Type B pancreatic cell (in vitro differentiated cells): ENCODE measurements around the gene CD300C. TPM values are rescaled to one million over a fixed set of nuclear protein-coding genes. Genes with fewer than 3 reads are reported as not detected.

Experiments
- DNase-seq: peaks from one replicate; pipeline ENCODE4 v3.0.0; 2021; ENCODE audit warnings: mixed read lengths; ENCODE audit not compliant: unreplicated experiment; ENCODE audit errors: extremely low spot score
- H3K27ac Mint-ChIP-seq: 2 replicates; pipeline ENCODE4 v1.8.0; 2021; ENCODE audit warnings: mild to moderate bottlenecking, mixed read lengths
- H3K27me3 Mint-ChIP-seq: 2 replicates; pipeline ENCODE4 v1.8.0; 2021; ENCODE audit warnings: mixed read lengths
- H3K36me3 Mint-ChIP-seq: 2 replicates; pipeline ENCODE4 v1.8.0; 2021; ENCODE audit warnings: mixed read lengths
- H3K4me1 Mint-ChIP-seq: one replicate; pipeline ENCODE4 v1.8.0; 2021; ENCODE audit warnings: mixed read lengths; ENCODE audit not compliant: unreplicated experiment
- H3K4me3 Mint-ChIP-seq: 2 replicates; pipeline ENCODE4 v1.8.0; 2021; ENCODE audit warnings: mild to moderate bottlenecking, mixed read lengths
- H3K9me3 Mint-ChIP-seq: 2 replicates; pipeline ENCODE4 v1.8.0; 2021; ENCODE audit warnings: mixed read lengths
- CTCF ChIP-seq: fragments of 200-600 bp; sonication (generic); conservative IDR thresholded peaks from 2 replicates; pipeline ENCODE4 v1.5.0; 2021; ENCODE audit warnings: antibody characterized with exemption, mild to moderate bottlenecking
- total RNA-seq: library from RNA; stranded (reverse); gene quantifications from 2 replicates; pipeline ENCODE4 v1.2.1, GENCODE V29; 2021; ENCODE audit warnings: low replicate concordance

CD300C gene
- total RNA-seq, 1 donor from 2014 or later = not detected

- Mint-ChIP-seq H3K4me3 (no peak overlapping the region), H3K27ac (no peak overlapping the region), H3K27me3 (peaks cover 55% of the 10 kb centered on the region)
Measured at GRCh38 chr17:74539281-74539820, 6.6 kb downstream of the CD300C start.

GRCh38 chr17:74536890-74537289 lies 9.0 kb downstream of the CD300C start:
- Mint-ChIP-seq H3K4me3 (no peak overlapping the region), H3K36me3 (no peaks in the 10 kb centered on the region), H3K27me3 (peaks cover 59% of the 10 kb centered on the region), H3K4me1 (no peaks in the 10 kb centered on the region), H3K27ac (no peak overlapping the region), H3K9me3 (no peaks in the 10 kb centered on the region)
- TF ChIP-seq CTCF = no peak
- DNase-seq = no peak

More at GRCh38 chr17:74539281-74539820, 6.6 kb downstream of the CD300C start:
- H3K9me3 Mint-ChIP-seq = no peaks in the 10 kb centered on the region
- DNase-seq = no peak
- no peaks in the 10 kb centered on the region for H3K36me3 Mint-ChIP-seq
- no peak for TF ChIP-seq CTCF
- H3K4me1 Mint-ChIP-seq = no peaks in the 10 kb centered on the region

GRCh38 chr17:74532115-74532514 lies 13.8 kb downstream of the CD300C start:
- H3K4me1 Mint-ChIP-seq = no peaks in the 10 kb centered on the region
- peak; percentile 32 for DNase-seq
- H3K27me3 Mint-ChIP-seq = peaks cover 51% of the 10 kb centered on the region
- no peak overlapping the region for H3K4me3 Mint-ChIP-seq
- no peaks in the 10 kb centered on the region for H3K36me3 Mint-ChIP-seq
- TF ChIP-seq CTCF = no peak
- no peaks in the 10 kb centered on the region for H3K9me3 Mint-ChIP-seq
- no peak overlapping the region for H3K27ac Mint-ChIP-seq

- H3K27me3 Mint-ChIP-seq = peaks cover 47% of the 10 kb centered on the region
- H3K9me3 Mint-ChIP-seq = no peaks in the 10 kb centered on the region
- no peak for TF ChIP-seq CTCF
- no peak within 1 kb of the TSS for H3K4me3 Mint-ChIP-seq
- H3K27ac Mint-ChIP-seq = no peak within 1 kb of the TSS
- H3K4me1 Mint-ChIP-seq = no peaks in the 10 kb centered on the region
- DNase-seq = peak; percentile 53
- H3K36me3 Mint-ChIP-seq = no peaks in the 10 kb centered on the region
Measured at GRCh38 chr17:74531231-74531761, 14.6 kb downstream of the CD300C start, which contains the start of gene CD300LB. Gene CD300LB (minus strand): TSS chr17:74531475. CDS start chr17:74531350, 125 bp downstream.

GRCh38 chr17:74530831-74531150 lies 15.1 kb downstream of the CD300C start:
- no peaks in the 10 kb centered on the region for H3K4me1 Mint-ChIP-seq

More at GRCh38 chr17:74530831-74531150, 15.1 kb downstream of the CD300C start:
- Mint-ChIP-seq H3K27ac (no peak overlapping the region), H3K4me3 (no peak overlapping the region), H3K9me3 (no peaks in the 10 kb centered on the region), H3K27me3 (peaks cover 44% of the 10 kb centered on the region), H3K36me3 (no peaks in the 10 kb centered on the region)
- peak; percentile 32 for DNase-seq
- TF ChIP-seq CTCF = no peak
